ENCODE data around the gene BAIAP3.

Gene BAIAP3

DNA sequence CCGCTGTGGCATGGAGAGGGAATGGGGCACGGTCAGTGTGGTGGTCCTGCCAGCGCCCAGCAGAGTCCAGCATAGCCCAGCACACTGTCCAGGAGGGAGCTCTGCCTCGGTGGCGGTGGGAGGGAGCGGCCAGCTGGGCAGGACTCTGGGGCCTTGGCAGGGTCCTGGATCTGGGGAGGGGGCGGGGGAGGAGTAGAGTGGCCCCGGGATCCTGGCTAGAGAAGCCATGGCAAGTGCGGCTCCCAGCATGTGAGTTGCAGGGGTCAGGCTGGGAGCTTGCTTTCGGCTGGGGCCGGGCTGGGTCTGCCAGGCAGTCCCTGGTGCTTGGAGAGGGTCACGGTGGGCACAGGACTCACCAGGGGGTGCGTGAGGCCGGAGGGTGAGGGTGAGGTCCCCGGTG is 22.1 kb downstream of the BAIAP3 start:
- TF ChIP-seq, protein P1, sequence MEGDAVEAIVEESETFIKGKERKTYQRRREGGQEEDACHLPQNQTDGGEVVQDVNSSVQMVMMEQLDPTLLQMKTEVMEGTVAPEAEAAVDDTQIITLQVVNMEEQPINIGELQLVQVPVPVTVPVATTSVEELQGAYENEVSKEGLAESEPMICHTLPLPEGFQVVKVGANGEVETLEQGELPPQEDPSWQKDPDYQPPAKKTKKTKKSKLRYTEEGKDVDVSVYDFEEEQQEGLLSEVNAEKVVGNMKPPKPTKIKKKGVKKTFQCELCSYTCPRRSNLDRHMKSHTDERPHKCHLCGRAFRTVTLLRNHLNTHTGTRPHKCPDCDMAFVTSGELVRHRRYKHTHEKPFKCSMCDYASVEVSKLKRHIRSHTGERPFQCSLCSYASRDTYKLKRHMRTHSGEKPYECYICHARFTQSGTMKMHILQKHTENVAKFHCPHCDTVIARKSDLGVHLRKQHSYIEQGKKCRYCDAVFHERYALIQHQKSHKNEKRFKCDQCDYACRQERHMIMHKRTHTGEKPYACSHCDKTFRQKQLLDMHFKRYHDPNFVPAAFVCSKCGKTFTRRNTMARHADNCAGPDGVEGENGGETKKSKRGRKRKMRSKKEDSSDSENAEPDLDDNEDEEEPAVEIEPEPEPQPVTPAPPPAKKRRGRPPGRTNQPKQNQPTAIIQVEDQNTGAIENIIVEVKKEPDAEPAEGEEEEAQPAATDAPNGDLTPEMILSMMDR (IDR thresholded peaks at IDR 0.05), result no peak
- no peak overlapping the region for H3K27ac ChIP-seq
- DNase-seq (ENCODE audit: low spot score), result no peak
- no peak overlapping the region for H3K4me3 ChIP-seq

DNA sequence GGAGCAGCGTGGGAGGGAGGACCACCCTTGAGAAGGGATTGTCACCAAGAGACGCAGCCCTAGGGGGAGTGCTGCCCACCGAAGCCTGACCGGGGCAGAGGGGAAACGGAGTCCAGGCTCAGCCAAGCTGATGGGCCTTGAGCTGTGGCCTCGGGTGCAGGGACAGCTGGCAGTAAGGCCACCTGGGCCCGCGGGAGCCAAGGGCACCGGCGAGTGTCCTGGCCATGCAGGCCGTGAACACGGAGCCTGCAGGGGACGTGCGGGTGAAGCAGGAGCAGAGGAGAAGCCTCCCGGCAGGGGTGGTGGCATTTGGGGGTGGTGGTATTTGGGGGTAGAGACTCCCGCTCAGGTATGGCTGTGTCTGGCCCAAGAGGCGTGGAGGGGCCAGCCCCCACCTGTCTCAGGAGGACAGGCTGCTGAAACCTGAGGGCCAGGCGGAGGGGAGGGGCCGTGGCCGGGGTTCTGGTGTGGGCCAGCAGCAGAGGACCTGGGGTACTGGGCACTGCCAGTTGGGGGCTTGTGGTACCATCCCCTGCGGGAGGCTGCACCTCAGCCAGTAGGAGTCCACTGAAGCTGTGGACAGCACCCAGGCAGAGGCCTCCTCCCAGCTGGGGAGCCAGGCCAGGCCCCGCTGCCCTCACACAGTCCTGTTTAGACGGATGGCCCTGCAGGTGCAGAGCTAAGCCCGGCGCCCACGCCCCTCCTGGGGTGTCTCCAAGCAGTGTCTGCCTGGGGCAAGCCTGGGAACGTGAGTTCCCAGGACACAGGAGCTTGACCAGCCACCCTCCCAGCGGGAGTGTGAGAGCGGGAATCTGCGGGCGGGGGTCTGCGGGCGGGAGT is 22.8 kb downstream of the BAIAP3 start:
- TF ChIP-seq, protein P1 (IDR thresholded peaks at IDR 0.05), result no peak
- no peak for DNase-seq (ENCODE audit: low spot score)
- Histone ChIP-seq H3K4me3 (no peak overlapping the region), H3K27ac (no peak overlapping the region)

DNA sequence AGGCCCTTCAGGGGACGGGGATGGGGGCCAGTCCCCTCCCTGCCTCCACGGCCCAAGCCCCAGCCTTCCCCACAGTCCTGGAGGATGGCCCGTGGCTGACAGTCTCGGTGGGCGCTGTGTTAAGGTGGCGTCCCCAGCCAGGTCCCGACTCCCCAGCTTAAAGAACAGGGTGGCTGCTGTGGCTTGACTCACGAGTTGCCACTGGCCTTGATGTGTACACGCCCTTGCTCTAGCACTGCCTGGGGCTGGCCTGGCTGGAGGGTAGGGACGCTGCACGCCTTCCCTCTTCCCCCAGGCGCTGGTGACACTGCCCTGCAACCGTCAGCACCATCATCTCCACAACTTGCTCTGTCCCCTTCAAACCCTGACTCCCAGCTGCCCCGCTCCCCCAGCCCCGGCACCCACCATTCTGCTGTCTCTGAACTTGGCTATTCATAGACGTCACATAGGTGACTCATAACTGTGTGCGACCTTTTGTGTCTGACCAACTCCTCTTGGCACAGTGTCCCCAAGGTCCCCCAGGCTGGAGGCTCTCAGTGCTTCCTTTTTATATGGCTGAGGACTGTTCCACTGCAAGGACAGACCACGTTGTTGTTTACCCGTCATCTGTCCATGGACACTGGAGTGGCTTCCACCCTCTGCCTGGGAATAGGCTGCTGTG is 24.6 kb downstream of the BAIAP3 start:
- TF ChIP-seq, protein P1 (IDR thresholded peaks at IDR 0.05), result no peak
- Histone ChIP-seq H3K27ac (no peak overlapping the region), H3K4me3 (no peak overlapping the region)
- no peak for DNase-seq (ENCODE audit: low spot score)

DNA sequence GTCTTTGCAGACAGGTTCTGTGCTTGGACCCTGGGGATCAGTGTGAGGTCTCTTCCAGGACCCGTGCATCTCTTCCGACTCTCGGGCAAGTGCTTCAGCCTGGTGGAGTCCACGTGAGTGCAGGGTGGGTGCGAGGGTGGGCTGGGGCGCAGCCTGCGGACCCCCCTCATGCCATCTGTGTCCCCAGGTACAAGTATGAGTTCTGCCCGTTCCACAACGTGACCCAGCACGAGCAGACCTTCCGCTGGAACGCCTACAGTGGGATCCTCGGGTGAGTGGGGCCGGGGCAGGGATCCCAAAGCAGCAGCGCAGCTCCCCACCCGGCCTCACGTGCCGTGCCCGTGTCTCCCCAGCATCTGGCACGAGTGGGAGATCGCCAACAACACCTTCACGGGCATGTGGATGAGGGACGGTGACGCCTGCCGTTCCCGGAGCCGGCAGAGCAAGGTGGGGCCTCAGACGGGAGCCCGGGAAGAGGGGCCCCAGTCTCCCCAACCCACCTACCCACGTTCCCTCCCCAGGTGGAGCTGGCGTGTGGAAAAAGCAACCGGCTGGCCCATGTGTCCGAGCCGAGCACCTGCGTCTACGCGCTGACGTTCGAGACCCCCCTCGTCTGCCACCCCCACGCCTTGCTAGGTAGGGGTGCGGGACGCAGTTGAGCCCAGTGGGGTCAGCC is 28.4 kb downstream of the BAIAP3 start:
- Histone ChIP-seq H3K27ac (no peak overlapping the region), H3K4me3 (no peak overlapping the region)
- DNase-seq (ENCODE audit: low spot score), result no peak

DNA sequence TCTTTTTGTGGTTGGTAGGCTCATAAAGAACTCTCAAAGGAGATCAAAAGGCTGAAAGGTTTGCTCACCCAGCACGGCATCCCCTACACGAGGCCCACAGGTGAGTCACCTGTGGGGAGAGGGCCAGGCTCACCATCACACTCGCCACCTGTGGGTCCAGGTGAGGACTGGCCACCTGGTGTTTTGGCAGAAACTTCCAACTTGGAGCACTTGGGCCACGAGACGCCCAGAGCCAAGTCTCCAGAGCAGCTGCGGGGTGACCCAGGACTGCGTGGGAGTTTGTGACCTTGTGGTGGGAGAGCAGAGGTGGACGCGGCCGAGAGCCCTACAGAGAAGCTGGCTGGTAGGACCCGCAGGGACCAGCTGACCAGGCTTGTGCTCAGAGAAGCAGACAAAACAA is 29.4 kb downstream of the BAIAP3 start:
- Histone ChIP-seq H3K4me3 (no peak overlapping the region), H3K27ac (no peak overlapping the region)
- TF ChIP-seq, protein P1 (IDR thresholded peaks at IDR 0.05), result no peak
- DNase-seq (ENCODE audit: low spot score), result no peak

More for the DNA sequence above, 28.4 kb downstream of the BAIAP3 start:
- TF ChIP-seq, protein P1 (IDR thresholded peaks at IDR 0.05), result no peak

DNA sequence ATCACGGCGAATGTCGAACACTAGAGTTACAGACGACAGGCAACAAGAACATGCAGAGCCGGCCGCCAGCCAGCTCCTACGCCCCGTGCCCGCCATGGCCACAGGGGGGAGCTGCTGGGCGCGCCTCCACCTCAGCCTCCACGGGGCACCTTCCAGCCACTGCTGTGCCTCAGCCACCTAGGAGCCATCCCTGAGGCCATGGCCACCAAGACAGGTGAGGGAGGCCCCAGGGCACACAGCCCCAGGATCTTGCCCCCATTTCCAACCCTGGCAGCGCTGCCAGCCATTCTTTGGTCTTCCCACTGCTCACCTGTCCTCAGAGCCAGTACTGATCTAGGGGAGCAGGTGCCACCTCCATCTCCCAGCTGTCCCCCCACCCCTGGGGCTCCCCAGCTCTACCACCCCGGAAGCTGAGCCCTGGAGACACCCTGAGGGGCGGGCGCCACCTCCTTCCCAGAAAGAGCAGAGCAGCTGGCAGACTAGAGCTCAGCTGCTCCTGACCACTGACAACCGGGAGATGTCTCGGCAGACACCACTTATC is 30.1 kb downstream of the BAIAP3 start:
- H3K27ac ChIP-seq, result no peak overlapping the region
- DNase-seq (ENCODE audit: low spot score), result no peak
- H3K4me3 ChIP-seq, result no peak overlapping the region
- TF ChIP-seq, protein P1 (IDR thresholded peaks at IDR 0.05), result peak; percentile 37
